GM23338 (cell line): Measurements from ENCODE around the gene USP33. TPM values are rescaled to one million over a fixed set of nuclear protein-coding genes. Genes with fewer than 3 reads are reported as not detected.
"Not testable (repeated sequence)": the region's sequence is repeated elsewhere in the genome, so short reads cannot be mapped to it uniquely, and the experiment has no call there.

Experiments used
- ATAC-seq: fragments of 200-7000 bp; cut with Tn5 transposase; 3 replicates; pipeline ENCODE4 v1.9.1; 2020
- DNase-seq: peaks from one replicate; pipeline ENCODE4 v3.0.0-alpha.2; 2015; ENCODE audit warnings: low spot score
- H2AFZ ChIP-seq: fragments of 200-600 bp; sonication (generic); 2 replicates; pipeline ENCODE4 v1.8.0; 2016; ENCODE audit warnings: antibody characterized with exemption, mild to moderate bottlenecking, moderate library complexity
- H3F3A ChIP-seq: fragments of 200-600 bp; sonication (generic); replicated peaks from 2 replicates; pipeline ENCODE4 v1.8.0; 2017; ENCODE audit warnings: antibody characterized with exemption, mixed run types, low read depth
- H3K27ac ChIP-seq: fragments of 200-600 bp; sonication (generic); 2 replicates; pipeline ENCODE4 v1.6.1; 2016; ENCODE audit warnings: low read depth
- H3K27me3 ChIP-seq: fragments of 200-600 bp; sonication (generic); 2 replicates; pipeline ENCODE4 v1.8.0; 2016; ENCODE audit warnings: mild to moderate bottlenecking, mixed run types, moderate library complexity; ENCODE audit not compliant: insufficient read depth
- H3K36me3 ChIP-seq: fragments of 200-600 bp; sonication (generic); 2 replicates; pipeline ENCODE4 v1.8.0; 2016; ENCODE audit warnings: mild to moderate bottlenecking; ENCODE audit not compliant: insufficient read depth
- H3K4me1 ChIP-seq: fragments of 200-600 bp; sonication (generic); 2 replicates; pipeline ENCODE4 v1.8.0; 2016; ENCODE audit warnings: mild to moderate bottlenecking, moderate library complexity; ENCODE audit not compliant: insufficient read depth
- H3K4me2 ChIP-seq: fragments of 200-600 bp; sonication (generic); 2 replicates; pipeline ENCODE4 v1.7.1; 2017; ENCODE audit warnings: mixed run types
- H3K4me3 ChIP-seq: fragments of 200-600 bp; sonication (generic); 2 replicates; pipeline ENCODE4 v1.6.1; 2016; ENCODE audit warnings: mixed run types
- H3K79me2 ChIP-seq: fragments of 200-600 bp; sonication (generic); replicated peaks from 2 replicates; pipeline ENCODE4 v1.8.0; 2017; ENCODE audit warnings: mild to moderate bottlenecking; ENCODE audit not compliant: insufficient read depth
- H3K9me2 ChIP-seq: fragments of 200-600 bp; sonication (generic); 2 replicates; pipeline ENCODE4 v1.8.0; 2017; ENCODE audit not compliant: insufficient read depth
- H4K20me1 ChIP-seq: fragments of 200-600 bp; sonication (generic); replicated peaks from 2 replicates; pipeline ENCODE4 v1.8.0; 2017; ENCODE audit warnings: mild to moderate bottlenecking; ENCODE audit not compliant: insufficient read depth
- H3K27ac Mint-ChIP-seq: 2 replicates; pipeline ENCODE4 v1.8.0; 2020; ENCODE audit warnings: inconsistent platforms, mild to moderate bottlenecking, moderate library complexity, mixed read lengths
- H3K27me3 Mint-ChIP-seq: 3 replicates; pipeline ENCODE4 v1.8.0; 2022; ENCODE audit warnings: low read depth, mild to moderate bottlenecking, moderate library complexity, mixed read lengths, inconsistent platforms; ENCODE audit not compliant: insufficient read depth, poor library complexity
- H3K36me3 Mint-ChIP-seq: 3 replicates; pipeline ENCODE4 v1.8.0; 2021; ENCODE audit warnings: low read depth, mild to moderate bottlenecking, inconsistent platforms, moderate library complexity, mixed read lengths
- H3K4me1 Mint-ChIP-seq: 3 replicates; pipeline ENCODE4 v1.8.0; 2020; ENCODE audit warnings: mild to moderate bottlenecking, inconsistent platforms, mixed read lengths
- H3K4me3 Mint-ChIP-seq: 3 replicates; pipeline ENCODE4 v1.8.0; 2021; ENCODE audit warnings: moderate library complexity, mild to moderate bottlenecking, inconsistent platforms, mixed read lengths
- H3K9me3 Mint-ChIP-seq: 3 replicates; pipeline ENCODE4 v1.8.0; 2020; ENCODE audit warnings: moderate library complexity, mild to moderate bottlenecking, inconsistent platforms, mixed read lengths
- CREB1 ChIP-seq: fragments of 250-450 bp; sonication (Bioruptor Pico); IDR thresholded peaks from 2 replicates; pipeline ENCODE4 v1.5.0; 2020; ENCODE audit warnings: low read depth, mild to moderate bottlenecking, moderate library complexity
- CTCF ChIP-seq, 2 experiments: fragments of 200-600 bp in 1 of 2; sonication (generic) in 1 of 2; conservative IDR thresholded peaks; 2 replicates each; pipeline versions ENCODE4 v1.5.1 to v1.6.1; 2016 to 2017; ENCODE audit warnings: antibody characterized with exemption in 2 of 2, low read depth in 2 of 2, mild to moderate bottlenecking in 2 of 2, moderate library complexity in 1 of 2
- ETS1 ChIP-seq: IDR thresholded peaks from 2 replicates; pipeline ENCODE4 v1.6.1; 2016; ENCODE audit warnings: antibody characterized with exemption
- EZH2 ChIP-seq: fragments of 200-600 bp; sonication (generic); IDR thresholded peaks from one replicate; pipeline ENCODE4 v1.8.0; 2017; ENCODE audit warnings: antibody characterized with exemption, mild to moderate bottlenecking, low read depth; ENCODE audit not compliant: unreplicated experiment
- EZH2phosphoT487 ChIP-seq: fragments of 200-600 bp; sonication (generic); IDR thresholded peaks from one replicate; pipeline ENCODE4 v1.8.1; 2018; ENCODE audit warnings: antibody characterized with exemption; ENCODE audit not compliant: unreplicated experiment
- JUNB ChIP-seq: IDR thresholded peaks from one replicate; pipeline ENCODE4 v1.6.1; 2016; ENCODE audit warnings: antibody characterized with exemption; ENCODE audit not compliant: unreplicated experiment
- POLR2AphosphoS5 ChIP-seq: IDR thresholded peaks from 2 replicates; pipeline ENCODE4 v1.6.1; 2016; ENCODE audit warnings: antibody characterized with exemption, low read depth
- STAT1 ChIP-seq: IDR thresholded peaks from one replicate; pipeline ENCODE4 v1.6.1; 2016; ENCODE audit warnings: antibody characterized with exemption; ENCODE audit not compliant: unreplicated experiment
- ZNF331 ChIP-seq: fragments of 250-450 bp; sonication (Bioruptor Pico); IDR thresholded peaks from 2 replicates; pipeline ENCODE4 v1.5.0; 2020; ENCODE audit warnings: low read depth, mild to moderate bottlenecking, moderate library complexity
- ZNF462 ChIP-seq: fragments of 250-450 bp; sonication (Bioruptor Pico); IDR thresholded peaks from 2 replicates; pipeline ENCODE4 v1.5.0; 2020; ENCODE audit warnings: mild to moderate bottlenecking, moderate library complexity
- polyA plus RNA-seq: library from polyadenylated mRNA; unstranded; fragments of >200 nt; fragmentation: Nextera tagmentation; extraction: Ambion mirVana; gene quantifications from 2 replicates; pipeline ENCODE4 v1.2.1, GENCODE V29; 2016
- total RNA-seq: library from RNA; depleted of rRNA; stranded (reverse); fragments of >200 nt; shearing (Covaris generic); gene quantifications from 2 replicates; pipeline ENCODE4 v1.2.3, GENCODE V29; 2014

USP33 gene
- total and polyA plus RNA-seq, 2 experiments from 2014 or later: 42.4 to 63.9 TPM

- H3K27me3 ChIP-seq: no peaks in the 10 kb centered on the region
- H3K4me2 ChIP-seq: no peak overlapping the region
- H4K20me1 ChIP-seq: peaks cover 14% of the 10 kb centered on the region
- H3K4me1 ChIP-seq: peaks cover 10% of the 10 kb centered on the region
- peaks cover 19% of the 10 kb centered on the region for H3K4me1 Mint-ChIP-seq
- H3K79me2 ChIP-seq: peaks cover 84% of the 10 kb centered on the region
- H3K9me3 Mint-ChIP-seq: no peaks in the 10 kb centered on the region
- peaks cover 10% of the 10 kb centered on the region for H3K27me3 Mint-ChIP-seq
- no peak overlapping the region for H3K27ac ChIP-seq
- no peak for ATAC-seq
- no peaks in the 10 kb centered on the region for H3K9me2 ChIP-seq
- no peaks in the 10 kb centered on the region for H3K36me3 ChIP-seq
- H3K36me3 Mint-ChIP-seq: peaks cover 4% of the 10 kb centered on the region; the same call in 2 of the 3 replicates
- H3F3A ChIP-seq: peaks cover 5% of the 10 kb centered on the region
- H3K27ac Mint-ChIP-seq: no peak overlapping the region
- no peak overlapping the region for H3K4me3 ChIP-seq
- TF ChIP-seq EZH2 (no peak), EZH2phosphoT487 (no peak), CREB1 (no peak), CTCF (conservative IDR thresholded peaks at IDR 0.05; ENCODE audit: low read depth in 2 of 2) (no peak), STAT1 (no peak), ZNF331 (CRISPR knock-in tag) (no peak), POLR2AphosphoS5 (no peak), ZNF462 (CRISPR knock-in tag) (no peak), JUNB (no peak), ETS1 (no peak)
- H3K4me3 Mint-ChIP-seq: no peak overlapping the region
- no peak for DNase-seq
- no peak overlapping the region for H2AFZ ChIP-seq
These were observed 80.7 kb downstream of the USP33 start for GRCh38 chr1:77678660-77679610.

GRCh38 chr1:77674807-77675206 is 84.8 kb downstream of the USP33 start:
- DNase-seq, H3K27me3 Mint-ChIP-seq, H3K9me2 ChIP-seq, H3K27ac Mint-ChIP-seq, H3K4me2 ChIP-seq, H2AFZ ChIP-seq, H3K36me3 ChIP-seq, H3K36me3 Mint-ChIP-seq, H3K4me3 Mint-ChIP-seq, ATAC-seq, H3K27me3 ChIP-seq, H3K27ac ChIP-seq, H3K4me3 ChIP-seq, H3F3A ChIP-seq, H3K9me3 Mint-ChIP-seq: not testable (repeated sequence)
- Histone ChIP-seq H3K79me2 (peaks cover 100% of the 10 kb centered on the region), H4K20me1 (peaks cover 24% of the 10 kb centered on the region), H3K4me1 (peaks cover 17% of the 10 kb centered on the region)
- H3K4me1 Mint-ChIP-seq: peaks cover 37% of the 10 kb centered on the region
